Gastrocnemius medialis (tissue), 4 donors: Measurements from ENCODE around the gene LRP4.

Experiments
- POLR2A ChIP-seq, 2 donors: fragments of 450-650 bp; IDR thresholded peaks; one replicate each; pipeline ENCODE4 v1.6.1; 2017; ENCODE audit warnings: antibody characterized with exemption in 2 of 2, mild to moderate bottlenecking in 2 of 2, moderate library complexity in 2 of 2
- TF ChIP-seq, protein P1 (sequence below), 5 experiments: fragments of 450-650 bp in 3 of 5; fragments of 200-600 bp in 2 of 5; sonication (generic) in 2 of 5; IDR thresholded peaks in 4 of 5; conservative IDR thresholded peaks in 1 of 5; 1 replicate in 4 of 5; 2 replicates in 1 of 5; pipeline ENCODE4 v1.5.1; 2016 to 2019; ENCODE audit warnings: antibody characterized with exemption in 5 of 5, mild to moderate bottlenecking in 3 of 5, moderate library complexity in 3 of 5

DNA sequence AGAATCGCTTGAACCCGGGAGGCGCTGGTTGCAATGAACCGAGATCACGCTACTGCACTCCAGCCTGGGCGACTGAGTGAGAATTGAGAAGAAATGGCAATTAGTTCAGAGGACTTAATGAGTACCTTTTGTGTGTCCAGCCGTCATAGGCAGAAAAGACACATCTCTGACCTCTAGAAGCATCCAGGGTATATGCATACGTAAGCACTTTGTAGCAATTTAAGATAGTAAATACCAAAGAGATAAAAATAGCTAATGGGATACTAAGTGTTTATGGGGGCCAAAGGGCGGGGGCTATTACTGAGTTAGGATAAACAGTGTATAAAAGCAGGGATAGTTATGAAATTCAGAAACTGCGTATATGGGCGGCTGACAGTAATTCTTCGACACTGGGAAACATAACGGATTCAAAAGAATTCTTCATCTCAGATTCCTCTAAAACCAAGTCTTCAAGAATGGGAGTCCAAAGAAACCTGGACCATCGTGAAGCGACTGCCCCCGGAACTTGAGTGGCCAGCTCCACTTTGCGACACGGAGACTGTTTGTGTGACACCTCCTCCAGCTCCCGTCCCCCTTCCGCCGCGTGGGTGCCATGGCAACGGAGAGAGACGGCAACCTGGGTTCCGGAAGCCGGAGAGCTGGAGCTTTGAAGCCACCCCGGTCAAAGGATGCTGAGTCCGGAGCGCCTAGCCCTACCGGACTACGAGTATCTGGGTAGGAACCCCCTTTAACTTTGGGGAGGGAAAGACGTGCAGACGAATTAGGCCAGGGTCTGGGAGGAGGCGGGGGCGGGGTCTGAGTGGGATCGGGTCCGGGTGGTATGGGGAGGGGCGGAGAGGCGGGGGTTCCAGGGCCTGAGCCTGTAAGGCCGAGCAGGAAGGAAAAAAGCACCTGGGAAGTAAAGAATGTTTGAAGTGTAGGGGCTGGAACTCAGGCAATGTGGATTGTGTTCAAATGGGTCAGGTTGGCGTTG lies 18.1 kb upstream of the LRP4 start, which contains the start of gene CSTPP1:
- TF ChIP-seq POLR2A (IDR thresholded peaks at IDR 0.05): no peak
- TF ChIP-seq, protein P1, sequence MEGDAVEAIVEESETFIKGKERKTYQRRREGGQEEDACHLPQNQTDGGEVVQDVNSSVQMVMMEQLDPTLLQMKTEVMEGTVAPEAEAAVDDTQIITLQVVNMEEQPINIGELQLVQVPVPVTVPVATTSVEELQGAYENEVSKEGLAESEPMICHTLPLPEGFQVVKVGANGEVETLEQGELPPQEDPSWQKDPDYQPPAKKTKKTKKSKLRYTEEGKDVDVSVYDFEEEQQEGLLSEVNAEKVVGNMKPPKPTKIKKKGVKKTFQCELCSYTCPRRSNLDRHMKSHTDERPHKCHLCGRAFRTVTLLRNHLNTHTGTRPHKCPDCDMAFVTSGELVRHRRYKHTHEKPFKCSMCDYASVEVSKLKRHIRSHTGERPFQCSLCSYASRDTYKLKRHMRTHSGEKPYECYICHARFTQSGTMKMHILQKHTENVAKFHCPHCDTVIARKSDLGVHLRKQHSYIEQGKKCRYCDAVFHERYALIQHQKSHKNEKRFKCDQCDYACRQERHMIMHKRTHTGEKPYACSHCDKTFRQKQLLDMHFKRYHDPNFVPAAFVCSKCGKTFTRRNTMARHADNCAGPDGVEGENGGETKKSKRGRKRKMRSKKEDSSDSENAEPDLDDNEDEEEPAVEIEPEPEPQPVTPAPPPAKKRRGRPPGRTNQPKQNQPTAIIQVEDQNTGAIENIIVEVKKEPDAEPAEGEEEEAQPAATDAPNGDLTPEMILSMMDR (IDR thresholded peaks at IDR 0.05 in 4 of 5, conservative IDR thresholded peaks at IDR 0.05 in 1 of 5): no peak
